GM19035 (cell line): ENCODE measurements around the gene UROC1.

Experiments
- ATAC-seq: cut with Tn5 transposase; IDR thresholded peaks from one replicate; pipeline ENCODE4 v1.9.1; 2021; ENCODE audit not compliant: unreplicated experiment

The UROC1 gene

GRCh38 chr3:126481808-126482502 is 35.6 kb downstream of the UROC1 start:
- ATAC-seq: no peak

- ATAC-seq: no peak
Observed at GRCh38 chr3:126480861-126481260, 36.7 kb downstream of the UROC1 start.

DNA sequence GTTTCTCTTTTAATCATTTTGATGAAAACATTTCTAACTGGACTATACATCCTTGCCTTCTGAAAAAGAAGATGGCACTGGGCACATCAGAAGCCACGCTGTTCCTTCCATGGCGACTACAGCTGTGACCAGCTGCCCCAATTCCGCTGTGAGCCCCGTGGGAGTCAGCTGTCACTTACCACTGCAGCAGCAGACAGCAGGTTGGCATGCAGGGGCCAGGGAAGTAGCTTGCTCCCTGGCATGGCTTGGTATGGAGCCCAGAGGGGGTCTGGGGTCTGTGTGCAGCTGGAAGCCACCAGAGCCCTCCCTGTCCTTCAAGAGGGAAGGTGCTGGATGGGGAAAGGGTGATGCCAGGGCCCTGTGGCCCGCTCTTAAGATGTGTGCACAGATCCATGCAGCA is 37.4 kb downstream of the UROC1 start:
- ATAC-seq: no peak

DNA sequence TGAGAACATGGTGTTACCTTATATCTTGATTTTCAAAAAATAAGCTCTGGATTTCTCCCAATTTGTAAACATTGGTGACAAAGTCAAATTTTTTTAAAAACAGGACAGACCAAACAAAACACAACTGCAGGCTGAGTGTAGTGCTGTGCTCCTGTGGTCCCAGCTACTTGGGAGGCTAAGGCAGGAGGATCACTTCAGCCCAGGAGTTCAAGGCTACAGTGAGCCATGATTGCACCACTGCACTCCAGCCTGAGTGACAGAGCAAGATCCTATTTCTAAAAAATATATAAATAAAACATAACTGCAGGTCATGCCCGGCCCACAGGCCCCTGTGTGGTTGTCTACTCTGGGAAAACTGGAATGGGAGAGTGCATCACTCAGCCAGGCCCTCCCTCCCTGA is 37.9 kb downstream of the UROC1 start:
- no peak for ATAC-seq

GRCh38 chr3:126478581-126479310 is 38.8 kb downstream of the UROC1 start:
- ATAC-seq: no peak

- no peak for ATAC-seq
Observed at GRCh38 chr3:126477061-126477380, 40.6 kb downstream of the UROC1 start.

GRCh38 chr3:126476166-126477060 is 41.2 kb downstream of the UROC1 start:
- peak; percentile 40 for ATAC-seq

- ATAC-seq: peak; percentile 85
Observed at GRCh38 chr3:126475413-126476114, 42.0 kb downstream of the UROC1 start, which contains the start of gene ZXDC. Gene ZXDC, minus strand, starts transcription at chr3:126475891. Its CDS starts 26 bp downstream, at chr3:126475865.

DNA sequence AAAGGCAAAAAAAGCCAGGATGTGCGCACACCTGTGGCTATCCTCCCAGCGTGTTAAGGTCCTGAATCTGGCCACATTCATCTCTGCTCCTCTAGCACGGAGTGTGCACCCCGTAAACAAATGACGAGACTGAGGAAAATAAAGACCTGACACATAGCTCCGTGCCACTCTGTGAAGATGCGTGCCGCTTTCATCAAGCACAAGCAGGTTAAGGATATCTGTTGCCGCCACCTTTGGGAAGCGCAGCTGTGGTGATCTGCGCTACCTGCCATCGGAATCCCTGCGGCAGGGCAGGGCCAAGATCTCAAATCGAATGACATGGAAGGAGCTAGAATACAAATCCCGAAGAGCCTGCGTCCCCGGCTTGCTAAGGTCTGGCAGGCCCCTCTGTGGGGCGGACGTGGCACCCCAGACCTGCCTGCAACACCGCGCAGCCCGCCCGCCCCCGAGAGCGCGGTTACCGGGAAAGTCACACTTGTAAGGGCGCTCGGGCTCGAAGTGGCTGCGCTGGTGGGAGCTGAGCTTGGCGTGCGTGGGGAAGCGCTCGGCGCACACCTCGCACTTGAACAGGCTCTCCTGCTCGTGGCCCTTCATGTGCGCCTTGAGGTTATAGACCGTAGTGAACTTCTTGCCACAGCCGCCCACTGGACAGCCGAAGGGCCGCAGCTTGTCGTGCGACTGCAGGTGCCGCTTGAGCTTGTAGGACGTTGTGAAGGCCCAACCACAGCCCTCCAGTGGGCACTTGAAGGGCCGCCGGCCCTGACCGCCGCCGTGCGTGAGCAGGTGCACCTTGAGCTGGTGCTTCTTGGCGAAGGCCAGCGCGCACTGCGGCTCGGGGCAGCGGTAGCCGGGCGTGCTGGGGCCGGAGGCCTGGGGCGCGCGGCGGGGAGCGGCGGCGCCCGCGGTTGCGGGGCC is 42.8 kb downstream of the UROC1 start:
- peak; percentile 29 for ATAC-seq

DNA sequence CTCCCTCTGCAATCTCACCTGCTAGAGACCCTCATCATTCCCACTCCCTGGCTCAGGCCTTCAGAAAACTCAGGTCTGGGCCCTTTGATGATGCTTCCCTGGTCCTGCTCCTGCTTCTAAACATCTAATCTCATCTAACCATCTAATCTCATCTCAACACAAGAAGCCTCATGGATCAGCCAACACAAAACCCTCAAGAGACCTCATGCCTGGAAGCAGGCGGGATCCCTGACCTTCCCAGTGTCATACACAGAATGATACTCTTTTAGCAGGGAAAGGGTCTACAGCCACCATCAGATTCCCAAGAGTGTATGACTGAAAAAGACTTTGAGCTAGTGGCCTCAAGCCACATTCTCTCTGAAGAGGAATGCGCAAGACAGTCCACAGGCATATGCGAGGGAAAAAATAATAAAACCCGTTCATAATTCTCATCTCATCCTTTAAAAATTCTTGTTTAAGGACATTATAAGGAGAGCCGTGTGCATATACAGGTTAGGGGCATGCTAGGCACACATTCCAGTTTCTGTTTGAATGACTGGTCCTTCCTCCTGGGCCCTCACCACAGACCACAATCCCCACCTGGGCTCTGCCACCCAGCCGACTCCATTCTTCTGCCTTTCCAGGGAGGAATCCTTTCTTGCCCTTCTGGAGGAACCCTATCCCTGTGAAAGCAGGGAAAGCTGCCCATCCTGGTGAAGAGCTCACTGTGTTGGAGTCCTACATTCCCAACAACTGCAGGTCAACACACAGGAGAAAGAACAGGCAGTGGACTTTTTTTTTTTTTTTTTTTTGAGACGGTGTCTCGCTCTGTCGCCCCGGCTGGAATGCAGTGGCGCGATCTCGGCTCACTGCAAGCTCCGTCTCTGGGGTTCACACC is 44.0 kb downstream of the UROC1 start:
- ATAC-seq: no peak

DNA sequence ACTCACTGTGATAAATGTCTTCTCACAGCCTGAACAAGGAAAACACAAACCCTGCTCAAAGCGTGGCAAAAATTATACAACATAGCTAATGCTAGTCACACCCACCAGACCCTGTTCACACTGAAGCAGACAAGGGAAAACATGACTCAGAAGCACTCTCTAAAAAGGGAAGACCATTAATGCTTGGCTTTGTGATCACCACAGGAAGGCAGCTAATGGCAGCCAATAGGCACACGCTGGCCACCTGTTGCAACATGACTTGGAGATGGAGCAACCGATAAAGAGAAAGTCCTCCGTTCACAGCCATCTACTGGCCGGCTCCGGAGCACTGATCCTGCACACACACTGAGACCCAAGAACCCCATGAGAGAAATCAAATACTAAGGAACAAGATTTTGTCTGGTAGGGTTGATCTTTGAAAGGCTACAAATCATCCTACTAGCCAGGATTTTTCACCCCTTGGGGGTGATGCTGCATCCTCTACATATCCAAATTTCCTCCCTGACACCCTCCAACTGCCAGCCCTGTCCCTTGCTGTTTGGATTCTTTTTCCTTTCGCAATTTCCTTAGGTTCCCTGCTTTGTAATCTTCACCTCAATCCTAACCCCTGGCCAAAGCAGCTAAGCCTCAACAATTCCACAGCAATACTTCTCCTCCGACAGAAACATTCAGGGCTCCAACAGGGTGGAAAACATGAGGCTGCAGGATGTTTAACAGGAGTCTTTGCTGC is 45.1 kb downstream of the UROC1 start:
- no peak for ATAC-seq

- no peak for ATAC-seq
Observed at GRCh38 chr3:126469479-126469878, 48.1 kb downstream of the UROC1 start.

DNA sequence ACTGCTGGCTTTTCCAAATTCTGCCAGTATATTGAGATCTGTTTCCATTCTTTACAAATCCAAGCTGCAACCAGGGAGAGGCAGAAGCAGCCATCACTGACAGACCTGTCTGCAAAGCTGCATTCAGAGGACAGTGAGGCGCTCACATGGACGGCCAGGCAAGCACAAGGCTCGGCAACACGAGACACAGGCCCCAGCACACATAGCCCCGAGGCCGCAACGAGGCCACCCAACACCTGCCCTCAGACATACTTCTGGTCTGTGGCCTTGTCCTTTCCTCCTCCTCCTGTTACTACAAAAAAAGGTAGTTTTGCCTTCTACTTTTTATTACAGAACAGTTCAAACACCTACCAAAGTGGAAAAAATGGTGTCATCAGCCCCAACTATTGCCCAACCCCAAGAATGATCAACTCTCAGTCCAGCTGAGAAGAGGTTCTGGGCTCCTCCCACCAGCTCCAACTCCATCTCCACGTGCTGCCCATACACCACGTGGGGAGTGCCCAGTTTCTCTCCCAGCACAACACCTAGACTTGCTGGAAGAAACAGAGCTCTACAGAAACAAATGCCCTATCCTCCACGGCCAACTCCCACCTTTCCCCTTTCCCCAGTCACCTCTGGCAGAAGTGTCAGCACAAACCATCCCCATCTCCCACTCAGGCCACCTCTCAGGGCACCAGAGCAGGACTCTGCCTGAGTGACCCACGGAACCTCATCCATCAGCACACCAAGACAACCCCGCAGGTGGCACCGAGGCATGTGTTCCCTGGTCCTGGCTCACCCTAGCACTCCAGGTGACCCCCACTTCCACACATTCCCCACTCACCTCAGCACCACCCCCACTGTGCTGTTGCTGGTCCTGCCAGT is 49.3 kb downstream of the UROC1 start:
- ATAC-seq: no peak

DNA sequence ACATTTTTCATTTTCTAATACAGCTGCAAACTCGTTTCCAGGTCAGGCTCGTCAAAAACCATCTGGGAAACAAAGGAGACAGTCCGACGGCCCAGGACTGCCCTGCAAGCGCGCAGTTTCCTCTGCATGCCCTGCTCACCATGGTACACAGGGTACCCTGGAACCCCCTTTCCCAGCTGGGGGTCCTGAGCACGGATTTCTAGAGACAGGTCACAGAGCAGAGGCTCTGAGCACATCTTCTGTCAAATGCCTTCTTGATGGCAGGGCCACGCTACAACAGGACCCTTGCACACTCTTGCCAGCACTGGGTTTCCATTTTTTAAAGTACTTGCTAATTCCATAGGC is 50.0 kb downstream of the UROC1 start:
- ATAC-seq: no peak

- ATAC-seq: no peak
Observed at GRCh38 chr3:126466886-126467610, 50.5 kb downstream of the UROC1 start.

- ATAC-seq: no peak
Observed at GRCh38 chr3:126465928-126466544, 51.5 kb downstream of the UROC1 start.
